GM19351 (cell line): ENCODE results near the gene PEX10.
A peak's percentile ranks its signal among the peaks of the same experiment; 100 is the strongest.

Source experiments
- ATAC-seq: cut with Tn5 transposase; IDR thresholded peaks from one replicate; pipeline ENCODE4 v1.9.1; 2021; ENCODE audit warnings: mild to moderate bottlenecking, moderate library complexity; ENCODE audit not compliant: unreplicated experiment

Gene PEX10

DNA sequence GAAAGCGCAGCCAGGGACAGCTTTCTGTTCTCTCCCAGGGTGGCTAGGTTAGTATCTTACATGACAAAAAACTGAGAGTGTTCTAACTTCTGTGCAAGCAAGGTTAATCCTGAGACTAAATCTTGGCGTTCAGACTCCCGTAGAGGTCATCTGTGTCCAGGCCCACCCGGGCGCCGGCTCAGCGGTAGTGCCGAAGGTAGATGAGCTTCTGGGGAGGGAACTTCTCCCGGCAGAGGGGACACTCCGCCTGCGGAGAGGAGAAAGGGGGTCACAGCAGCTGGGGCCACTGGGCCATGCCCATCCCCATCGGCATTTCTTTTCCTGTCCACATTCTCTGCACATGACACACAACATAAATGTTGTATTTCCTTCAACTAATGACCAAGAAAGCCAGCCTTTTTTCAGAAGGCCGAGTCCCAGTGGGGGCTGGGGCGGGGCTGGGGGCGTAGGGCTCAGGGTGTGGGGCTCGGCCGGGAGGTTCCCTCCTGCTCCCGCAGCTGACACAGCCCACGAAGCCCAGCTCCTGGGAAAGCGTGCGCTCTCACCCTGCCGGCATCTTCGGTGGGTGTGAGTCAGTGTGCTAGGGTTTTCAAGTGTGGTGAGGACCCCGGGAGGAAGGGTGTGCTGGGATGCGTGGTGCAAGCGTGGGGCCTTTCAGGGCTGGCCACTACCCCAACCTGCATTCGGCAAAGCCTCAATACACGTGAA, 6.6 kb downstream of the PEX10 start:
- ATAC-seq: no peak

GRCh38 chr1:2404890-2405511, 7.4 kb downstream of the PEX10 start:
- ATAC-seq: no peak

DNA sequence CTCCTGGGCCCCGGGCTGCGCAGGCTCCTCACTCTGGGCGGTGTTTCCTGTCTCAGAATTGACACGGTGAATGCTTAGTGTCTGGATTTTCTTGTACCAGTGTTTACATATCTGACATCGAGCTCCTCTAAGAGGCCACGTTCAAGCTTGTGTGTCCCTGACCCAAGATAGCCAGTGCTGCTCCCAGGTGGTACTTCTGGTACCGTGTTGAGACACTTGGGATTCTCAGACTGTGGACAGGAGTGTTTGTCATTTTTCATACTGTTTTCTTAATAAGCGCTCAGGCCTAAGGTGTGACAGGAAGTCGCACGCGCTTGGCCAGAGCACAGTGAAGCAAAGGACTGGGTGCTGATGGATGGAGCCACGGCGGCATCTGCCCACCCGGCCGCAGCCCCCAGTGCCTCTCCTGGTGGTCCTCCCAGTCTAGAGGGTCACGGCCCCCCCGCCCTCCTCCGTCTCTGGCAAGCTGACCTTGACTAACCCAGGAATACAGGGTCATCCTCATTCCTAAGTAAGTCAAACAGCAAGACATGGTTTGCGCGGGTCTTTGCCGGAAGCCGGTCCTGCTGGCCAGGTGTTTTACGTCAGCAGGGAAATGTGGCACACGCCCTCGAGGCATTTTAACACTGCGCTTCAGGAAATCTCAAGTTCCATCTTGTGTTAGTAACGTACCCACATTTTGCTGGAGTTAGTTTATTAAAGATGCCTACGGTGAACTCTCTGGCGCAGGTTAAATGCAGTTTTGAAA, 8.0 kb downstream of the PEX10 start:
- no peak for ATAC-seq

- no peak for ATAC-seq
These were observed 9.1 kb downstream of the PEX10 start for GRCh38 chr1:2403273-2403672.

DNA sequence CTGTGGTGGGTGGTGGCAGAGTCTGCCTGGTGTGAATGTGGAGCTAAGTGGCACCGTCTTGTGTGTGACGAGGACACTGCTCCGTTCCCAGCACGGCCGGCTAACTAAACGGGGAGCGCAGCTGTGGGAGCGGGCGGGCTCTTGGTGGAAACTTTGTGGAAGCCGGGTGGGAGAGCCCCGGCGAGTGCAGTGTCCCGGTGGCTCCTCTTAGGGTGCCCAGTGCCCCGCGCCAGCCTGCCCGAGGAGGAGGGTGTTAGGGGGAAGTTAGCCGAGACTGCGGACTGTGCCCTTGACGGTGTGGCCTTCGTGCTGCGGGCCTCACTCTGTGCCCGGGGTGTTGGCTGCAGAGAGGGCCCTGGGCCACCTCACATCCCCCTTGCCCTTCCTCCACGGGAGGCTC, 9.9 kb downstream of the PEX10 start:
- no peak for ATAC-seq

DNA sequence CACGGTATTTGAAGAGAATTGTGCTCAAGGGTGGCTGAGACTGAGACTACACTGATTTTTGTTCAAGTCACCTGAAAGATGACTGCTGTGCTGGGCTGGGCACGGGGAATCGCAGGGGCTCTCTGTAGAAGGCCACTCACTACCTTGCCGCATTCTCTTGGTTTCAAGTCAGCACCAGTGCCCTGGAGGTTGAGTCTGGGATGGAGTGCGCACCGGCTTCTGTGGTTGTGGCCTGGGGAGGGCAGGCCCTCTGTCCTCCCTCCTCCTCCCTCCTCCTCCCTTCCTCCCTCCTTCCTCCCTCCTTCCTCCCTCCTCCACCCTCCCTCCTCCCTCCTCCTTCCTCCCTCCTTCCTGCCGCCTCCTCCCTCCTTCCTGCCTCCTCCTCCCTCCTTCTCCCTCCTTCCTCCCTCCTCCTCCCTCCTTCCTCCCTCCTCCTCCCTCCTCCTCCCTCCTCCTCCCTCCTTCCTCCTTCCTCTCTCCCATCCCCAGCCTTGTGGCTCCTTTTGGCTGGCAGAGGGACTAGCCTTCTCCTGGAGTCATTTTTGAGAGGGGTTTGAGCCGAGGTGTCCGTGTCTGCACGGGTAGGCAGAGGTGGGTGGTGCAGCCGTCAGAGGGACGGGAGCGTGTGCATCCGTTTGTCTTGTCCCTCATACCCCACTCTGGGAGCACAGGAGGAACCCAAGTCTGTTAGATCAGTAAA, 11.3 kb downstream of the PEX10 start:
- ATAC-seq: no peak

GRCh38 chr1:2400576-2400909, 11.8 kb downstream of the PEX10 start:
- no peak for ATAC-seq

DNA sequence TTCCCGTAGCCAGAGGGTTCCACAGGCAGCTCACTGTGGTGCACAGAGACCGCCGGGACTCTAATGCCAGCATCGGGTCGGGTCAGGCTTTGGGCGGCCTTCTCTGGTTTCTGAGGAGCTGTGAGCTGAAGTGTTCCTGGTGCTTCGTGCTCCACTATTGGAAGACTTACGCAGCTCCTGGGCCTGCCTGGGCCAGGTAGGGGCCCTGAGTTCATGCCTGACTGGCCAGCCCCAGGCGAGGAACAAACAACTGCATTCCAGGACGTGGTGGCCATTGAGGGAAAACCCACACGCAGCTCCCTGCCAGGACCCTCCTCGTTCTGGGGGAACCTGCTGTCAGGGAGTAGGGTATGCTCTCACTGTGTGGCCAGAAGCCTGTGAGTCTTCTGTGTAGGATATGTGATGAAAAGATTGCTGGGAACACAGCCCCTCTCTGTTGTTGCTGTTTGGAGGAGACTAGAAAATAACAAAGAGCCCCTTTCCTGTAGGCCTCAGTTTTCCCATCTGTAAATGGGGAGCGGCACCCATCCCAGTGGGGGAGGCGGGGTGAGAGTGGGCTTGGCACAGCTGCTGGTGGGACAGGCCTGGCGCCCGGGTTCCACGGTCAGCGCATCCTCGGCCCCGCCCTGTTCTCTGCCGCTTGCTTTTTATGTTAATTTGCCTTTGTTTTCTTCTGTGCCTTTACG, 12.3 kb downstream of the PEX10 start:
- no peak for ATAC-seq

- no peak for ATAC-seq
These were observed 13.5 kb downstream of the PEX10 start for GRCh38 chr1:2398871-2399270.

GRCh38 chr1:2397007-2397679, 15.2 kb downstream of the PEX10 start:
- ATAC-seq: no peak

- no peak for ATAC-seq
These were observed 15.9 kb downstream of the PEX10 start for GRCh38 chr1:2396476-2396875.

- no peak for ATAC-seq
These were observed 16.3 kb downstream of the PEX10 start for GRCh38 chr1:2396059-2396458.

- no peak for ATAC-seq
These were observed 17.1 kb downstream of the PEX10 start for GRCh38 chr1:2395245-2395644.

- ATAC-seq: no peak
These were observed 17.6 kb downstream of the PEX10 start for GRCh38 chr1:2394761-2395160.

DNA sequence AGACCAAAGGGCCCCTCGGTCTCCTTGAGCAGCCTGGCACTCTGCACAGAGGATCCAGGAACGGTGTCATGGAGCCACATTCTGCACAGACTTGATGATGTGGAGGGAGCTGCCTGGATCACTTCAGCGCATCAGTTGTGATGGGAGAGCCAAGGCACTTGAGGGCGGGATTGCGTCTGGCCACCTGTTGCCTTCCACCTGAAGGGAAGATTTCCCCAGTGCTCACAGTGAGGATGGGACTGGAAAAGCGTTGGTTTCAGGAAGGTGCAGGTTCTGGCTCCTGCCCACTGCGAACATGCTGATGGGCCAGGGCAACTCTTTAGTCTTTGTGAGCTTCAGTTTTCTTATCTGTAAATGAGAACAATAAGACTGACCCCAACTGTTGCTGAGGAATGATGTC, 18.1 kb downstream of the PEX10 start:
- no peak for ATAC-seq

DNA sequence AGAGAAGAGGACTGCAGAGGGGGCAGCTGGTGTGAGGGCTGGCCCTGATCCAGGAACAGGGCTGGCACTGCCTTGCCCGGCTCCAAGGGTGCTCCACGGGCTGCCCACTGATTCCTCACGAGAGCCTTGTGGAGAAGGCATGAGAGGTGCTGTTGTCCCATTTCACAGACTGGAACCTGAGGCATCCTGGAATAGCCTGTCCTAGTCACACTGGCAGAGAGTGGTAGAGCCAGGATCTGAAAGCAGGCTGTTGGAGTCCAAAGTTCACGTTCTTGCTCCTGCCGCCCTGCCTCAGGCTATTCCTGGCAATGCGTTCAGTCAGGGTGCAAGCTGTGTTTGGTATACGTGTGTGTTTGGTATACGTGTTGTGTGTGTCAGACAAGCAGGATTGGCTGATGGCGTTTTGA, 18.9 kb downstream of the PEX10 start:
- ATAC-seq: no peak

DNA sequence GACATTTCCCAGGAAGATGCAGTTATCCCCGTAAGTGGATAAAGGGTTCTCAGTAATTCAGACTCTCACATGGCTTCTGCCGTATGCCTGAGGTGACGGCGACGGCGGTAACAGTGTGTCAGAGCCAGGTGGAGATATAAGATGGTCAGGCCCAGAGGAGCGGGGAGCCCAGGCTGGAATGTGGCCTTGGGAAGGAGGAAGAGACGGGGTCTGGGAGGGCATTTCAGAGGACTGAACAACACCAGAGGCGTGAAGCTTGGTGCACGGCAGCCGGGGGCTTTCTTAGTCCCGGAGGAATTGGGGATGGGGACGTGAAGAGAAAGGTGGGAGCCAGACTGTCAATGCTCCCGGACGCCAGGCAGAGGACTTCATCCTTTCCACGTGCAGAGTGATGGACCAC, 19.7 kb downstream of the PEX10 start:
- no peak for ATAC-seq

GRCh38 chr1:2391931-2392509, 20.3 kb downstream of the PEX10 start:
- ATAC-seq: peak; percentile 15

- ATAC-seq: peak; percentile 92
These were observed 21.1 kb downstream of the PEX10 start, which contains the start of the genes MORN1 and RER1 for GRCh38 chr1:2391041-2391930. MORN1 (minus strand) TSS chr1:2391554; CDS start chr1:2391533, 21 bp downstream. RER1 (plus strand) TSS chr1:2391841; CDS start chr1:2395791, 3,950 bp downstream.
